Stimulated activated CD8-positive, alpha-beta memory T cell treated with anti-CD3 and anti-CD28 coated beads, Interleukin-12 subunit alpha, Interleukin-12 subunit beta, amount 100 ng/mL, for 24 hours (primary cell): ENCODE results near the gene NRM.
A peak's percentile ranks its signal among the peaks of the same experiment; 100 is the strongest.
"Not testable (repeated sequence)": the region's sequence is repeated elsewhere in the genome, so short reads cannot be mapped to it uniquely, and the experiment has no call there.

Source experiments
- DNase-seq: peaks from one replicate; pipeline ENCODE4 v3.0.0-alpha.2; 2020; ENCODE audit errors: extremely low read depth

NRM gene

DNA sequence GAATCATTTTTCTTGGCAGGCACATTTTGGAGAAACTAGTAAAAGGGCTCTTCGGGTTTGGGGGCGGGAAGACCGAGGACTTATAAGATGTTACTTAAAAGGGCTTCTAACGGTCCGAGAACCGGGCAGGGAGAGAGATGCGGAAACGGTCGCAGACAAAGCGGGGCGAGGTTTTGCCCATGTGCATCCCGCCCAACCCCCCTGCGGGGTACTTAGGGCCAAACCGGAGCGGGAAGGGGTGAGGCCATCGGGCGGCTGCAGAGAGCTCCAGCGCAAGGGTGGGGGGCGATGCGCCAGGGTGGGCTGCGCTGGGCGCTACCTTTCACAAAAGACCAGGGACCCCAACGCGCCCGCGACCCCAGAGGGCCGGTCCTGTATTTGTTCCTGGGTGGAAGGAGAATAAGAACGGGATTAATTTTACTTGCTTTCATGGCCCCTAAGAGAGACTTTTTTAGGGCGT, 30.0 kb upstream of the NRM start:
- DNase-seq = no peak

DNA sequence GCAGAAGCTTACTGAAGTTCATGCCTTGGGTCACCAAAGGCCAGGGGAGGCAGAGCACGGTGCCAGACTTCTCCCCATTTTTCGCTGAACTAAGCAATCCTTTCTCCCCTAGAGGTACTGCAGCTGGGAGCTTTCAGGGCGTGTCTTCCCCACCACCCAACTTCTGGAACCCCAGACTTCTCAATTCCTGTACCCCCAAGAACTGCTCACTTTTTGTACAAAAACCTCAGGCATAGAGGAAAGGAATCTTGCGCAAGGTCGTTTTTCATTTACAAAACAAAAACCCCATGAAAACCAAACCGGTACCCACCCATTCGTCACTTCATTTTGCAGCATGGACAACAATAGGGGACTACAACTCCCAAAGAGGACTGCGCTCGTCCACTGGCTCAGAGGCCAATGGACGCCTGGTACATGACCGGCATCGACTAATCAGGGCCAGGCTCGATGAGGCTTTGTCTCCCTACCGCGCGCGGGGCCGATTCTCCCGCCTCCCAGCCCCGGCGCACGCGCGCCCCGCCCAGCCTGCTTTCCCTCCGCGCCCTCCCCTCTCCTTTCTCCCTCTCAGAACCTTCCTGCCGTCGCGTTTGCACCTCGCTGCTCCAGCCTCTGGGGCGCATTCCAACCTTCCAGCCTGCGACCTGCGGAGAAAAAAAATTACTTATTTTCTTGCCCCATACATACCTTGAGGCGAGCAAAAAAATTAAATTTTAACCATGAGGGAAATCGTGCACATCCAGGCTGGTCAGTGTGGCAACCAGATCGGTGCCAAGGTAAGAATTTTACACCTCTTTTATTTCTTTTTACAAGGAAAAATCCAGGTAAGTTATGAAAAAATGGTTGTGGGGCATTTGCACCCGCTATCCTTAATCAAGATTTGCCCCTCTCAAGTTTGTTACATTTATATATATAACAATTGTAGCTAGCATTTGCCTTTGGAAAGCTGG, 29.3 kb upstream of the NRM start, which contains the start of gene TUBB:
Gene TUBB, plus strand, starts transcription at position 562 of the 947 bp plus-strand sequence. Its CDS starts 155 bp downstream, at position 717.
- DNase-seq = peak; percentile 85

DNA sequence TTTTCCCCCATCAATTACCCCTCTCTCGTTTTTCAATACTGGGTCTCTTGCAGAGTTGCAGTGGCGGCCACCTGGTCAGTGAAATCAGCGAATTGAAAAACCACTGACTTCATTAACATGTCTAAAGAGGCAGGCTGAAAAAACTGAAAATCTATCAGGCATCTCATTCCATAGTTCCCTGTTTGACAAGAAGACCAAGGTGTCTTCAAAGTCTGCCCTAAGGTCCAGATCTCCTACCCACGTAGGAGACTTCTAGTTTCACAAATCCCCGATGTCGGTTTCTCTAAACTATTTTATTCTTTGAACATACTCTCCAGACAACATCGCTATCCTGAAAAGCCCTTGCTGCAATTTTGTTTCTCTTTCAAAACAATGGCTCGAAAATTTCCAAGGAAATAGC, 28.6 kb upstream of the NRM start:
- DNase-seq = no peak

DNA sequence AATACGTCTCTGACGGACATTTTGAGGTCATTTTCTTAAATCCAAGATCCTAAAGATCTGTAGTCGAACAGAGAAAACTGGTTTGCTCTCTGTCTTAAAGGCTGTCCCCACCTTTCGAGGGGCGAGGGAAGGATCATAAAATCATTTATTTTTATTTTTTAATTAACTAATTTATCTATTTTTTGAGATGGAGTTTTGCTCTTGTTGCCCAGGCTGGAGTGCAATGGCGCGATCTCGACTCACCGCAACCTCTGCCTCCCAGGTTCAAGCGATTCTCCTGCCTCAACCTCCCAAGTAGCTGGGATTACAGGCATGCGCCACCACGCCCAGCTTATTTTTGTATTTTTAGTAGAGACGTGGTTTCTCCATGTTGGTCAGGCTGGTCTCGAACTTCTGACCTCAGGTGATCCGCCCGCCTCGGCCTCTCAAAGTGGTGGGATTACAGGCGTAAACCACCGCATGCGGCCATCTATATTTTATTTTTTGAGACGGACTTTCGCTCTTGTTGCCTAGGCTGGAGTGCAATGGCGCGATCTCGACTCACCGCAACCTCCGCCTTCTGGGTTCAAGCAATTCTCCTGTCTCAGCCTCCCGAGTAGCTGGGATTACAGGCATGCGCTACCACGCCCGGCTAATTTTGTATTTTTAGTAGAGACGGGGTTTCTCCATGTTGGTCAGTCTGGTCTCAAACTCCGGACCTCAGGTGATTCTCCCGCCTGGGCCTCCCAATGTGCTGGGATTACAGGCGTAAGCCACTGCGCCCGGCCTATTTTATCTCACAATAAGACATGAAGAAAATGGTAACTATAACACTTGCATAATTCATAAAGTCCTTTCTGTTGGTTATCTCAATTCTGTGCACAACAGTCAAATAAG, 27.3 kb upstream of the NRM start:
- DNase-seq = not testable (repeated sequence)

DNA sequence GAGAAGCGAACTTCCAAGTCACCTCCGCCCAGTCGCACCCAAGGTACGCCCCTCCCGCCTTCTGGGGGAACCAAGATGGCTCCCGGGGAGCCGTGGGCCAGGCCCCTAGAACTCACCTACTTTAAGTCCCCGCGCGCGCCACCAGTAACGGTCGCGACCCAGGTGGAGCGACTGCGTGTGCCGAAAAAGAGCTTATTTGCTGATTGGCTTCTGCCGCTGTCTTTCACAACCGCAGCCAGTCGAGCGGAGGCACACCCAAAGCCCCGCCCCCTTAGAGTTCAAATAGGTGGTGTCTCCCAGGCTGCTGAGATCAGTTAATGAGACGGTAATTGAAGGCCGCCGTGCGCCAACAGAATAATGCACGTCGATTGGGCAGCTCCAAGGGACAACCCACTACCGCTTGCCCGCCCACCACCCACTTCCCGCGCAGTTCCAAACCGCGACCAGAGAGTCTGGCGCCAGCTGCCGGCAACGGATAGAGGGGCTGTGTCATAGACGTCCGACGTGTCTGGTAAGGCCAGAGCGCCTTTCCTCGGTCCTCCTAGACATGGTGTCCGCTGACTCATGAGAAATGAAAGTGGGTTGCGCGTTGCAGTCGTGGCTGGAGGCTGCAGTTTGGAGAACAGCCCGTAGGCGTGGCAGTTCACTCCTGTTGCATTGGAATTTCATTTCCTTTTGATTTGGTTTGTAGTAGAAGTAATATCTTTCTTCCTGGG, 26.5 kb upstream of the NRM start, which contains the start of gene MDC1:
Gene MDC1, minus strand, starts transcription at position 153 of the 716 bp plus-strand sequence. CDS start 2,106 bp downstream, outside the sequence.
- DNase-seq = peak; percentile 99

DNA sequence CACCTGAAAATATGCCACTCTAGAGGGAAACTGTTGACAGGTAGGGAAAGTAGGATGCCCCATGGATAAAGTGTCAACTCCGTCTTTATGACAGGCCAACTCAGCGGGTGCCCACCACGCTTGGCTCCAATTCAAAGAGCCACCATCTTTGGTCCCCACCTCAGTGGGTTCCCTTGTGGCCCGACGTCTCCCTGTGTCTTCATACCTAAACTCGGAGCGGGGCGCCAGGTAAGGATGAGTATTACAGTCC, 26.0 kb upstream of the NRM start:
- no peak for DNase-seq

DNA sequence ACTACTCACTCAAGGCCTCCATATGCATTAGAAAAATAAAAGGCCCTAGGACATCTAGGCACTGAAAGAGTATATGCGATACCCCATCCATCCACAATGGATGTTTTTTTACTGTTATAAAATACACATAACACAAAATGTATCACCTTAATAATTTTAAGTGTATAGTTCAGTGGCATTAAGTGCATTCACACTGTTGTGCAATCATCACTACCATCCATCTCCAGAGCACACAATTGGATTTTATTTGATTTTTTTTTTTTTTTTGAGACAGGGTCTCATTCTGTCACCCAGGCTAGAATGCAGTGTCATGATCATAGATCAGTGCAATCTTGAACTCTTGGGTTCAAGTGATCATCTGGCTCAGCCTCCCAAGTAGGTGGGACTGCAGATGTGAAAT, 23.5 kb upstream of the NRM start:
- DNase-seq = no peak

DNA sequence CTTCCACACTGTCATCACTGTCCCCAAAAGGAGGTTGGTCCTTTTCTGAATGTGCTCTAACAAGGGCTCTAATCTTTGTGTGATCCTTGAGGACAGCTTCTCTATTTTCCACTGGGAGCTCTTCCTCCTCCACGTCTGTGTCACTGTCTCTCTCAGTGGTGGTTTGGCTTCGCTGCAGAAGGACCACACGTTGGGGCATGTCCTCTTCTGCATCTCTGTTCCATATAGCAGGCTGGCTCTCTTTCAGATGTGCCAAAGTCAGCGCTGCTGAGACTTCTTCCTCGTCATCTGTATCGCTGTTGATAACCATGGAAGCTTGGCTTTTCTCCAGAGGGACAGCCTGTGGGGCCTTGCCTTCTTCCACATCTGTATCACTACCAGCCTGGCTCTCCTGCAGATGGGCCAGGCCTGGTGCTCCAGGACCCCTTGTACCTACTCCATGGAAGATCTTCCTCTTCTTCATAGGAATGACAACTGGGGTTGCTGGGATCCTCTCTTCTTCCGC, 21.7 kb upstream of the NRM start:
- no peak for DNase-seq

DNA sequence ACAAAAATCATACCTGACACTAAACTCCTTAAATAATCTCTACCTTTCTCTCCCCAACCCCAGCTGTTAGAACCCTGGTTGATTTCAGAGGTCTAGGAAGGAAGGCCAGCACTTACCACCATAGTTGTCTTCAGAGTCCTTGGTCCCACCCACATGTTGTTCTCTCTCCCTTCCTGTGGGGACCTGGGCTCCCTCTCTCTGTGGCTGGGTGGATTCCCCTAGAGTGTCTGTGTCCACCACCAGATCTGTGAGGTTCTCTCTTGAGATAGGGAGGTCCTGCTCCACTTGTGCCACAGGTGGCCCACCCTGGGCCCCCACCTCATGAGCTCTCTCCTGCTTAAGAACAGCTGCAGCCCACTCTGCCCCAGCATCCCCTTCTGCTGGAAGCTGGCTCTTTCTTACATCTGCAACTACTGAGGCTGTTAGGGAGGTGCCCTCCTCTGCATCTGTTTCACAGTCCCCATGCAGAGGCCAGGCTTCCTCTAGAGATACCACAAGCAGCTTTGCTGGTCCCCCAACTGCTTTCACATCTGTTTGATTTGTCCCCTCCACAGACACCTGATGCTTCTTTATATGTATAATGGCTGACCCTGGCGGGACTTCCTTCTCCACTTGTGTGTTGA, 21.1 kb upstream of the NRM start:
- DNase-seq = no peak

DNA sequence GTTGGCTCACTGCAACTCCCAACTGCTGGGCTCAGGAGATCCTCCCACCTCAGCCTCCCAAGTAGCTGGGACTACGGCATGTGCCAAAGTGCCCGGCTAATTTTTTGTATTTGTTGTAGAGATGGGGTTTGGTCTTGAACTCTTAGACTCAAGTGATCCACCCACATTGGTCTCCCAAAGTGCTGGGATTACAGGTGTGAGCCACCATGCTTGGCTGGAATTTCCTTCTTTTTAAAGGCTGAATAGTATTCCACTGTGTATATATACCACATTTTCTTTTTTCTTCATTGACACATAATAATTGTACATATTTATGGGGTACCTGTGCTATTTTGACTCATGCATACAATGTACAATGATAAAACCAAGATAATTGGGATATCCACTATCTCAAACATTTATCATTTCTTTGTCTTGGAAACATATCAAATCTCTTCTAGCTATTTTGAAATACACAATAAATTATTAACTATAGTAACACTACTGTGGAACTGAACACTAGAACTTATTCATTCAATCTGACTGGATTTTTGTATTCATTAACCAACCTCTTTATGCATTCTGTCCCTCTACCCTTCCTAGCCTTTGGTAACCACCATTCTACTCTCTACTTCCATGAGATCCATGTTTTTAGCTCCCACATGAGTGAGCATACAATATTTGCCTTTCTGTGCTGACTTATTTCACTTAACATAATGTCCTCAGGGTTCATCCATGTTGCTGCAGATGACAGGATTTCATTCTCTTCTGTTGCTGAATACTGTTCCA, 18.5 kb upstream of the NRM start:
- DNase-seq = no peak

DNA sequence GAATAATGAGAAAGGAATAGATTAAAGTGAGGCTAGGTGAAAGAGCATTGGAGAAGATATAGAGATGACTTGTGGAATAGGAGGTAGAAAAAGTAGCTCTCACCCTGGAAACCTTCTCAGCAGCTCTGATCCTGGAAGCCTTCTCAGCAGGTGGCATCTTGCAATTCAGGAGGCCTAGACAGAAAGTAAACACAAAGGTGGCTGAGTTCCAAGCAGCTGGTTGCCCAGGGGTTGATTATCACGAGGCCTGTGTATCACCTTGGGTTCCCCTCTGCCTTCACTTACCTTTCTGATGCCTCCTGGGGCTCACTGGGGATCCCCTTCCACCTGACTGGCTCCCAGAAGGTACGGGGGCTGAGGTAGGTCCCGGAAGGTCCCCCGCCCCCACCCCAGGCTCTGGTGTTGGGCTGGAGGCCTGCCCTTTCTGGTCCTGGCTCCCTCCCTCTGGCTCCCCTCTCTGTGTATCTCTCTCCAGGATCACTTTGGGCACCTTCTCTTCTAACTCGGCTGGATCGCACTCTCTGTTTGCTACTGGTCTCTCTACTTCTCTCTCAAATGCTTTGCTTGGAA, 16.6 kb upstream of the NRM start:
- no peak for DNase-seq

DNA sequence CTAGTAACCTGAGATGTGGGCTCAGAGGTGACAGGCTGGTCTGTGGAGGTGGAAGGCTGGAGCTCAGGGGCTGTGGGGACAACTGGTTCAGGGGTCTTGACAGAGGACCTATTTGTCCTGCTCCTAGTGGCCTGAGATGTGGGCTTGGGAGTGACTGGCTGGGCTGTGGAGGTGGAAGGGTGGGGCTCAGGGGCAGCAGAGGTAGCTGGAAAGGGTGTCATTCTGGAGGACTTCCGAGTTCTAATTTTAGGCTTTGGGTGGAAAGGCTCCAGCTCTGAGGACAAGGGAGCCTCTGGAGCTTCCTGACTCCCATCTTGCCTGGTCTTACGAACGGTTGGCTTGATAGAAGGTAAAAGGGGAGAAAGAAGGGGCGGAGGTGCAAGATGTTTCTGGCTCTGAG, 14.8 kb upstream of the NRM start:
- DNase-seq = no peak

DNA sequence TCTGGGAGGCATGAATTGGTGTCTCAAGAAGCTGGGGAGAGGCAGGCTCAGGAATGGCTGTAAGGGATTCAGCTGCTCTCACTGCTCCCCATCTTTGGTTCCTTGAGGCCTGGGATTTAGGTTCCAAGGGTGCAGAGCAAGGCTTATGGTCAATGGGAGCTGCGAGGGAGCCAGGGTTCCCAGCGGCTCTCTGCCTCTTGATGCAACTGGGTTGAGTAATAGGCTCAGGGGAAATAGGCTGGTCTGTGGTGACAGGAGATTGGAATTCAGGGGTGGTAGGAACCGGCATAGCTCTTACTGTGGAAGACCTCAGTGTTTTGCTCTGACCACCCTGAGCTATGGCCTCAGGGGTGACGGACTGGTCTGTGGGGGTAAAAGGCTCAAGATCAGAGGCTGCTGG, 13.0 kb upstream of the NRM start:
- no peak for DNase-seq

DNA sequence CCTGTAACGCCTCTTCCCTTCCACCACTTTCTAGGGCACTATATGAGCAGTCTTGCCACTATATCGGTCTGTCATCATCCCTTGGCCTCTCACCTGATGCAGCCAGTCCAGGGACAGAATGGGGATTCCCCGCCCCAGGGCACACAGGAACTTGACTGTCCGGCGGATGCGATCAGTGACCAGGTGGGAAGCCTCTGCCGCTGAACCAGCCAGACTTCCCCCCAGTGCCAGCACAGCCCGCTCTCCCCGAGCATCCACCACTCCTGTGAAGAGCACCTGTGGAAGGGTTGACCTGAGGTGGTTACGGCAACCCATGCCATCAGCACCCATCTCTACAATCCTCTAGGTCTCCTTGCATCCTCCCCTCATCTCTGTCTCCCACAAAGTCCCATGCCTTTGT, 12.2 kb upstream of the NRM start:
- DNase-seq = no peak

DNA sequence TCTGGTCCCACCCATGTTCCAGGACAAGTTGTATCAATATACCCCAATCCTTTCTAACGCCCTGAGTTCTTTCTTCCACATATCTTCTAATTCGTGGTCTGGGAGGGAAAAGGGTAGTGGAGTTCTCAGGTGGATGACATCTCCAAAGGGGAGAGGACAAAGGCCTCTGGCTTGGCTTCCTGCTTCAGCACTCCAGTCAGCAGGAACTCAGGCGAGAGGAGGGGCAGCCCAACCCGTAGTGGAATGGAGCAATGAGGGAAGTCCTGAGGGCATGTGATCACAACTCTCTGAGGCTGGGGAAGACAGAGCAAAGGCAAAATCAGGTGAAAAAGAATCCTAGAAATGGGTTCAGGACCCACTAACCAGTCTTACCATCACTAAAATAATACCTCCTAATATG, 9.6 kb upstream of the NRM start:
- DNase-seq = no peak

DNA sequence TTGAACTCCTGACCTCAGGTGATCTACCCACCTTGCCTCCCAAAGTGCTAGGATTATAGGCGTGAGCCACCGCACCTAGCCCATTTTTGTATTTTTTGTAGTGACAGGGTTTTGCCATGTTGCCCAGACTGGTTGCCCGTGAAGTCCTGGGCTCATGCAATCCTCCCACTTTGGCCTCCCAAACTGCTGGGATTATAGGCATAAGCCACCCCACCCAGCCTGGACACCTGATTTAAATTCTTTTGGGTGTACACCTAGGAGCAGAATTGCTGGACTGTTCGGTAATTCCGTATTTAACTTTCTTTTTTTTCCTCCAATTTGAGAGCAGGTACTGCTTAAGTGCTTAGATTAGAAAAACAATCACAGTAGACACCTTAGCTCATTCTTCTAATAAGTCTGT, 5.6 kb upstream of the NRM start:
- no peak for DNase-seq

DNA sequence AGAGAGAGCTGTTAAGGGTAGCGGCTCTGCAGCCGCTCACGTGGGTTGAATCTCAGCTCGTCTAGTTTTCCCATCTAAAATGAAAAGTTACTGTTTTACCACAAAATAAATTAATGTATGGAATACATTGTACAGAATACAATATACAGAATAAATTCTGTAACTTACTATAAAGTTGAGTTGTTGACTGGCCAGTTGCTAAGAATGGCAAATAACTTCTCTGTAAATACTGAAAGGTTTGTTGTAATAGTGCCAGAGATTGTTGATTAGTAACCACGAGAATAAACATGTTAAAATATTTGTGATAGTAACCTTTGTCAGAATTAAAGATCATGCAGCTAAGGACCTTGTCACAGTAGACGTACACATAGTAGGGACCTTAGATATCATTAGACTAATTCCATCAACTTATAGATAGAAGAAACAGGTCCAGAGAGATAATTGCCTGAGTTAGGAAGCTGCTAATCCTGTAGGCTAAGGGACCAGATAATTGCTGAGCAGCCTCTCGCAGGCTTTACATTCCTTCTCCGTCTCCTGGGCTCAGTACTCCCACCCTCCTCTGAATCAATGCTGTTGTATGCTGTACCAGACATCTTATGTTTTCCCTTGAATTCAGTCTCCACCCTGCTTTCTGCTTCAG, 544 bp upstream of the NRM start:
- DNase-seq = no peak

DNA sequence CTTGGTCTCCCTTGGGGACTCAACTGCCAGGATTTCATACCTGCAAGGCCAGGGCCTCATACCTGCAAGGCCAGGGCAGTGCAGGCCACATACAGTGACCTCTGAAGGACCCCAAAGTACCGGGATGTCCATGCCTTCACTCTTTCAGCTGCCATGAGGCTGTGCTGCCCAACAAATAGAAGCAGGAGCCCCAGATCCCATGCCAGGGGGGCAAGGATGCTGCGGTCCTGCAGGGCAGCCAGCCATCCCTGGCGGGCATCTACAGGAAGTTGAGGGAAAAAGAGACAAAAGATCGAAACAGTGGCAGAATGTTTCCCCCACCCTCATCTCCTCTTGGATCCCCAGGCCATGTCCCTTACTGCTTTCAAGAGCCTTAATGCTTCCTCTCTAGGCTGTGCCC, 799 bp downstream of the NRM start:
- no peak for DNase-seq

DNA sequence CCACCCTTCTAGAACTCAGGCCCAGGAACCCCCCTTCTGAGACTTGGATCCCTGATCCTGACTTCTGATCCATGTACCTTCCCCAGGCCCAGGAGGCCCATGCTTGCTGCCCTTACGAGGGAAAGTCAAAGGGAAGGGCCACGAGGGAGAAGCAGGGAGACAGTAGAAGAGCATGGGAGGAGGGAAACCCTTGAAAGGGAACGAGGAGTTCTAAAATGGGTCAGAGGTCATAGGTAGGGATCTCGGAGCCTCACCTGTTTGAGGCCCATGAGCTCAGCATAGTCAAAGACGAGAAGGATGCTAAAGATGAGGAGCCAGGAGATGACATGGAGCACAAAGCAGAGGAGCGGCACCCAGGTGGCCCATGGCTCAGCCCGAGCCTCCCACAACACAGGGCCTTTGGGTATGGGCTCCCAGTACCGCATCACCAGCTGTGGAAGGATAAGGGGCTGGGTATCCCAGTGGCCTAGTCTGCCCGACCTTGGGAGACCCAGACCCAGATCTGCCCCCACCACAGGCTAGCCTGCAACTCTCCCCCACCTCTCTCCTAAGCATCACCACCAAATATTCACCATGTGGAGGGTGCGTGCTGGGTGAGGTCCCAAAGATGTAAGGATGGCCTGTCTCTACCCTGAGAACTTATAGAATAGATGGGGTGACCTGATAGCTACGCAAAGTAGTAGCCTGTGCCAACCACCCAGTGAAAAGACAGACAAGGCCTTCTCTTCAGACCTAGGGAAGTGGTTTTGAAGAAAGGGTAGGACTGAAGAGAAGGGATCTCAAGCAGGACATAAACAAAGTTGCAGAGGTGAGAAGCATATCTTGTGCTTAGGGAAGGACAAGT, 1.5 kb downstream of the NRM start:
- DNase-seq = no peak
